Ovary (tissue), 3 donors: ENCODE measurements around the gene KCTD19.

ENCODE experiments used
- CTCF ChIP-seq, 3 donors: fragments of 450-650 bp in 2 of 3; fragments of 200-600 bp in 1 of 3; IDR thresholded peaks; one replicate each; pipeline versions ENCODE4 v1.5.1 to v1.8.0; 2016 to 2022; ENCODE audit warnings: antibody characterized with exemption in 3 of 3, mild to moderate bottlenecking in 1 of 3
- POLR2A ChIP-seq: fragments of 450-650 bp; IDR thresholded peaks from one replicate; pipeline ENCODE4 v1.6.1; 2017; ENCODE audit warnings: antibody characterized with exemption, mild to moderate bottlenecking, moderate library complexity
- donor health status: DM: no; HTN: no; CAD: no.

GRCh38 chr16:67283826-67284555, 42.5 kb downstream of the KCTD19 start:
- TF ChIP-seq CTCF (IDR thresholded peaks at IDR 0.05), result no peak
- no peak for TF ChIP-seq POLR2A
